Hindlimb muscle (tissue), 1 donor: ENCODE measurements around the gene SMURF1. TPM values are rescaled to one million over a fixed set of nuclear protein-coding genes. Genes with fewer than 3 reads are reported as not detected.
"Not testable (repeated sequence)": the region's sequence is repeated elsewhere in the genome, so short reads cannot be mapped to it uniquely, and the experiment has no call there.

ENCODE experiments used
- DNase-seq: peaks from one replicate; pipeline ENCODE4 v3.0.0-alpha.2; 2013
- polyA plus RNA-seq: library from polyadenylated mRNA; unstranded; fragments of 120-200 nt; gene quantifications from one replicate; pipeline ENCODE4 v1.2.1, GENCODE V29; 2013; ENCODE audit not compliant: insufficient read length

Gene SMURF1
- polyA plus RNA-seq = 8.7 TPM

DNA sequence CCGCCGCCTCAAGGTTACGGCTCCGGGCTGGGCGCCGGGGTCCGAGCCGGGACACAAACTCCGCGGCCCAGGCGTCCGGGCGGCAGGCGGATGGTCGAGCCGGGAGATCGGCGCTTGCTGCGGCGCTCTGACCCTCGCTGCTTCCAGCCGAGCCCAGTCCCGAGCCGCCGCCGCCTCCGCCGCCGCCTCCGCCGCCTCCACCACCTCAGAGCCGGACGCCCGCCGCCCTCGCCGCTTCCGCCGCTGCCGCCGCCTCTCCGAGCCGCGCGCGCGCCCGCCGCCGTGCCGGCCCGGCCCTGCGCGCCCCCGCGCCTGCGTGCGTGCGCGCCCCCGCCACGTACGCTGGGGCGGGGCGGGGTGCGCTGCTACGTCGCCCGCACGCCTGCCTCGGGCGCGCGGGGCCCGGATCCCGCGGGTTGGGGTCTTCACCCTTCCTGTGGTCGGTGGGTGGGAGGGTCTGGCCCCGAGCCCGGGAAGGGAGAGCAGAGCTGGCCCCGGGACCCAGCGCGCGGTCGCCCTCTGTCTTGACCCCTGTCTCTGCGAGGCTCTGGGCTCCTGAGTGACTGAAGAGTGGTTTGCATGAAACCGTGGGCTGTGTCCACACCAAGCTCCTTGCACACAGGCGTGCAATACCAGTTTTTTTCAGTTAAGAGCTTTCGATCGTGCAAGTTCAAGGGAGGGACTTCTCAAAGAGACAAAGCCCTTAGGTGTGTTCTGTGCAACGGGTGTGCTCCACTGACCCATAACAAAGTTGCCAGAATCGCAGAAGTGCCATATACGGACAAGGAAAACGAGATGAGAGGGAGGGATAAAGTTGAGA lies at the start of gene SMURF1:
Gene SMURF1 (minus strand): TSS at position 256 of the 820 bp plus-strand sequence. CDS start 328 bp downstream, outside the sequence.
- peak; percentile 87 for DNase-seq

DNA sequence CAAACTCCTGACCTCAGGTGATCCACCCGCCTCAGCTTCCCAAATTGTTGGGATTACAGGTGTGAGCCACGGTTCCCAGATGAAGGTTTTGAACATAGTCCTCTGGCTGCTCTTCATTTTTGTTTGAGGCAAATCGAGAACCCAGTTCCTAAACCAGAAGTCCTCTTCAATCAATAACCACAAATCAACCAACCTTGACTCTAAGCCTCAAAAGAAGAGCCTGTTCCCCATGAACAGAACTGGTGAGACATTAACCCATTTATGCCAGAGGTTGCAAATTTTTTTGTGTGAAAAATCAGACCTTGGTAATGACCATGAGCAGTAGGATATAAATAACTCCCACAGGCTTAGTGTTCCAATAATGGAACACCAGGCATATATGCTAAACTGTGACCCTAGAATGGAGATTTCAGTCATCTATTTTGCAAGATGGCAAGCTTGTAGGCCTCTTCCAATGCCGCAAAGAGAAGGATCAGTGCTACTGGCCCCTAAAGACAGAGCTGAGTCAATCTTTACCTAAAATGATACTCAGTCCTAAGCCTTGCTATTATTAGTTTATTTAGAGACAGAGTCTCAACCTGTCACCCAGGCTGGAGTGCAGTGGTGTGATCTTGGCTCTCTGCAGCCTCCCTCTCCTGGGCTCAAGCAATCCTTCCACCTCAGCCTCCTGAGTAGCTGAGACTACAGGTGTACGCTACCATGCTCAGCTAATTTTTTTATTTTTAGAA lies 48.1 kb upstream of the SMURF1 start:
- DNase-seq = no peak

DNA sequence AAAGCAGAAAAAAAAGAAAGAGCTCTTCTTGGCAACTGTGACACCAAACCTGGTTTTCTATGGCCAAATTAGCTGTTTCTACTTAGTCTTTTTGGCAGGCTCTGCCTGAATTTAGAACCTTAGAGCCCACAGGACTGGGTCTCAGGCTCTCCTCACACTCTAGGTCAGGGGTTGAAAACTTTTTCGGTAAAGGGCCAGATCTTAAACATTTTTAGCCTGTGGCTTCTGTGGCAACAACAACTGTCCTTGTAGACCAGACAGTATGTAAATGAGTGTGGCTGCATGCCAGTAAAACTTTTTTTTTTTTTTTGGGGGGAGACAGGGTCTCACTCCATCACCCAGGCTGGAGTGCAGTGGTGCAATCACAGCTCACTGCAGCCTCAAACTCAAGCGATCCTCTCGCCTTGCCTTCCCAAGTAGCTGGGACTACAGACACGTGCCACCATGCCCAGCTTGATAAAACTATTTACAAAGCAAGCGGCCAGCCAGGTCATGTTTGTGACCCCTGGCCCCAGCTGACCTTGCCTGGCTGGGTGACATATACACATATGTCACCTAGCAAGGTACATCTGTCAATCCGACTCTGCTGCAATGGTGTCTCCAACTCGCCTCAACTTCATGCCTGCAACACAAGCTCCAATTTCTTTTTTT lies 46.6 kb upstream of the SMURF1 start:
- DNase-seq = no peak

DNA sequence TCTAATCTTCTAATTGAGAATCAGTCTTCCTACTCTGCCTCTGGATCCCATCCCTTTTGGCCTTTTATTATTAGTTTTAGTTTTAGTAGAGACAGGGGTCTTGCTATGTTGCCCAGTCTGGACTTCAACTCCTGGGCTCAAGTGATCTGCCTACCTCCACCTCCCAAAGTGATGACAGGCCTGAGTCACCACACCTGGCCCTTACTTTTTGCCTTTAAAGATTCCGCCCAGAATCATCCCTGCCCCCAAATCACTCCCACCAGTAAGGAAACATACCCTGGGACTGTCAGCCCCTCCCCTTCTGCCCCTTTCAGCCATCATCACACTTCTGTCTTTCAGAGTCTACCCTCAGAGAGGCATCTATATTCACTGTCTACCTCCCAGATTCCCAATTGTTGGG lies 45.3 kb upstream of the SMURF1 start:
- DNase-seq = no peak

DNA sequence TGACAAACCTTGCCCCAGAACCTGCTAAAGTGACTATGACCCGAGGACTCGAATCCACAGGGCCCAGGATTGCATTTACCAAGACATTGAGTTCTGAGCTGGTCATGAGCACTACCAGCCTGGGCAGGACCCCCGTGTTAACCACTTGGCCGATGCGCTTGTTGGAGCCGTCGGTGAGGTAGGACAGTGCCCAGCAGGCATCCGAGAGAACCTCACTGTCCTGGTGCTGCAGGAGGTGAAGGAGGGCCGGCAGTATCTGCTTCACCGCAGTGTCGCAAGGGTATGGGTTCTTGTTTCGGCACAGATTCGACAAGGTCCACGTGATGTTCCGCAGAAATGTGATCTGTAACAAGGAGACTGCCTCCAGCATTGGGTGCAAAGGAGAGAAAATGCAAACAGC lies 44.3 kb upstream of the SMURF1 start:
- DNase-seq = no peak

DNA sequence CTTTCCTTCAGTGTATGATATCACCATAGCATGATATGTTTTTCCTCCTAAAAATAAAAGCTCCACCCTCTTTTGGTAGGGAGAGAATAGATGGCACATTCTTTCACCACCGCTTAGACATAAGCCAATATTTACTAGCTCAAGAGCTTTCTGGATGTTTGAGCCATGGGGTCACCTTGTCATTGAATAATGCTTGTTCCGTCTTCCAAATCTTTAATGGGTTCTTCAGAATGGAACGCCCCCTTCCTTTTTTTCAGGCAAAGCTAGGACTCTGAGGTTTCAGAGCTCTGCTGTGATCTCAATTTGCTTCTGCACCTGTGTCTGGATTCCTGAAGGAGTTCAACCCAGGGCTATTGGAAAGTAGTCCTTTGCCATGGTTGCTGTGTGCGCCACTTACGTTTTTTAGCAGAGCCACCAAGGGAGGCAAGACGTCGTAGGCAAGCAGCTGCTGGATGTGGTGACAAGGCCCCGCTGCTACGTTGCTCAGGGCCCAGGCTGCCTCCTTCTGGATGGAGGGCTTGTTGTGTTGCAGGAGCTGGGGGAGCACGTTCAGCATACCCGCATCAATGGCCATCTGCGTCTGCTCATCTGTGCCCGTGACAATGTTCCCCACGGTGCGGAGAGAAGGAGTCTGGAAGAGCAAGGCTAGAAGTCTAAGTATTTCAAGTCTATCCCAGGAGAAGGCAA lies 40.8 kb upstream of the SMURF1 start:
- DNase-seq = no peak

DNA sequence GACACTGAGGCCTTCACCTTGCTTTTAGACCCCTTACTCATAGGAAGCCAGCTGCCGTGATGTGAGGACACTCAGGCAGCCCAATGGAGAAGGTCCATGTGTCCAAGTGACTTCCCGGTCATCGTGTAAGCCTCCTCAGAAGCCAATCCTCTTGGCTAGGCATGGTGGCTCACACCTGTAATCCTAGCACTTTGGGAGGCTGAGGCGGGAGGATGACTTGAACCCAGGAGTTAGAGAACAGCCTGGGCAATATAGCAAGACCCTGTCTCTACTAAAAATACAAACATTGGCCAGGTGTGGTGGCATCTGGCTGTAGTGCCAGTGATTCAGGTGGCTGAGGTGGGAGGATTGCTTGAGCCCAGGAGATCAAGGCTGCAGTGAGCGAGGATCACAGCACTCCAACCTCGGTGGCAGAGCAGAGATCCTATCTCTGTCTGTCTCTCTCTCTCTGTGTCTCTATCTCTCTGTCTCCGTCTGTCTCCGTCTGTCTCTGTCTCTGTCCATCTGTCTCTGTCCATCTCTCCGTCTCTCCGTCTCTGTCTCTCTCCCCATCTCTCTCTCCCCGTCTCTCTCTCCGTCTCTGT lies 36.3 kb upstream of the SMURF1 start:
- no peak for DNase-seq

DNA sequence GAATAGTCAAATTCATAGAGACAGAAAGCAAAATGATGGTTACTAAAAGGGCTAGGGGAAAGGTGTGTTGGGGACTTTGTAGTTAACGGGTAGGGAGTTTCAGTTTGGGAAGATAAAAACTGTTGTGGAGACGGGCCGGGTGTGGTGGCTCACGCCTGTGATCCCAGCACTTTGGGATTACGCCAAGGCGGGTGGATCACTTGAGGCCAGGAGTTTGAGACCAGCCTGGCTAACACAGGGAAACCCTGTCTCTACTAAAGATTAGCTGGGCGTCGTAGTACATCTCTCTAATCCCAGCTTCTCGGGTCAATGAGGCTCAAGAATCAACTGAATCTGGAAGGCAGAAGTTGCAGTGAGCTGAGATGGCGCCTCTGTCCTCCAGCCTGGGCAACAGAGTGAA lies 33.3 kb upstream of the SMURF1 start:
- no peak for DNase-seq

DNA sequence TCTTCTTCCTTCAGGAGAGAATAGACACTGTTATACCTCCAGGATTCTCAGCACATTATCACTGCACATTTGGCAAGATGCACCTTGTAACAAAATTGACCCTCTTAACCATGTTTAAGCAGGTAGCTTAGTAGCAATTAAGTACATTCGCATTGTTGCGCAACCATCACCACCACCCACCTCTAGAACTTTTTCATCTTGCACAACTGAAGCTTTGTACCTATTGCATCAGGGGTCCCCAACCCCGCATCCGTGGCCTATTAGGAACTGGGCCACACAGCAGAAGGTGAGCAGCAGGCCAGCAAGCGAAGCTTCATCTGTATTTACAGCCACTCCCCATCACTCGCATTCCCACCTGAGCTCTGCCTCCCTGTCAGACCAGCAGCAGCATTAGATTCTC lies 29.9 kb upstream of the SMURF1 start:
- no peak for DNase-seq

DNA sequence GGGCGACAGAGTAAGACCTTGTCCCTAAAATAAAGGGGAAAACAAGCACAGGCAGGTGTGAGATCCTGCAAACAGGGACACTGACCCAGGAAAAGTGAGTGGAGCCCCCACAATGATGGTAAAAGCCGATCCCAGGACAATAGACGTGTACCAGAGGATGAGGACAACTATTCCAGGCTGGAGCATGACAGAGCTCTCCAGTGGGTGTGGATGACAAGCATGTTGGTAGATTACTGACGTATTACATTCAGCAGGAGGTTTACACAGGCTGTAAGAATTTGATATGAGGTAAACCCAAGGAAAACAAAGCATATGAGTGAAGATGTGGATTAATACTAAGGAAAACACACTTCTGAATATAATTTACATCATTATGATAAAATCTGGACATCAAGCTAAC lies 27.8 kb upstream of the SMURF1 start:
- DNase-seq = no peak

DNA sequence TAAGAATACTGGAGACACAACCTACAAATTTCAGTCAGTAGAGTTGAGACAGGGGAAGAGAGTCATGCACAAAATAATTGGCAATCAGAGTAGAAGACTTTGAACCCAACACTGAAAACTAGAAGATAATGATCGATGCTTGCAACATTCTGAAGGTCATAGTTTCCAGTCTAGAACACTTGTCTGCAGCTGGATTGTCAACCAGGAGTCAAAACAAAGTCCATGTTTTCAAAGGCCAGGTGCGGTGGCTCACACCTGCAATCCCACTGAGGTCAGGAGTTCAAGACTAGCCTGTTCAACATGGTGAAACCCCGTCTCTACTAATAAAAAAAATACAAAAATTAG lies 26.8 kb upstream of the SMURF1 start:
- no peak for DNase-seq

DNA sequence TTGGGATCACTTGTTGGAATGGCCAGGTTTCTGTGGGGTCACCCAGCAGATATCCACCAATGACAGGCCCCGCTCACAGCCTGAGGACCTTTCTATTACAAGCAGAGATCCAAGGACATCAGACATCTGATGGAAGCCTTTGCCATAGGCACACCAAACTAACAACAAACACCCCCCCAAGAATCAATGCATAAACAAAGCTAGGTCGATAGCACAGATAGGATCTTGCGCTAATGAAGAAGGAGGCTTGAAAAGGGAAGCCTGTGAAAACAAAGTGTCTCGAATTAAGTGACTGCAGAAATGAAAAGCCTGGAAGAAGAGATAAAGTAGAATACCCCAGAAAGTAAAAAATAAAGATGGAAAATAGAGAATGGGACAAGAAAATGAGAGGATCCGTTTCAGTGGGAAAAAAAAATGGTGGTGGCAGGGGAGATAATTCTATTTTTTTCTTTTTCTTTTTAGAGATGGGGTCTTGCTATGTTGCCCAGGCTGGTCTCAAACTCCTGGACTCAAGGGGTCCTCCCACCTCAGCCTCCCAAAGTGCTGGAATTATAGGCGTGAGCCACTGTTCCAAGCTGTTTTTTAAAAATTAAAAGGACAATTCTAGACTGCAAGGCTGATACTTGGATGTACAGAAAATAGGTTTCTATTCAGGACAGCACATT lies 26.3 kb upstream of the SMURF1 start:
- DNase-seq = no peak

DNA sequence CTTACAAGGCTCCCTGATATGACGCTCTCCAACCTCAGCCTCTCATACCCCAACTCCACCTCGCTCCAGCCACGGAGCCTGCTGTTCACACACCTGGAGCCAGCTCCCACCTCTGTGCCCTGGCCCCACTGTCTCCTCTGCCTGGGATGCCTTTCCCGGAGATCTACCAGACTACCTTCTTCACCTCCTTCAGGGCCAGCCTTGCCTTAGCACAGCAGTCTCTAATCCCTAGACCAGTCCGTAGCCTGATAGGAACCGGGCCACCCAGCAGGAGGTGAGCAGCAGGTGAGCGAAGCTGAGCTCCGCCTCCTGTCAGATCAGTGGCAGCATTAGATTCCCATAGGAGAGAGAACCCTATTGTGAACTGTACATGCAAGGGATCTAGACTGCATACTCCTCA lies 23.2 kb upstream of the SMURF1 start:
- DNase-seq = no peak

DNA sequence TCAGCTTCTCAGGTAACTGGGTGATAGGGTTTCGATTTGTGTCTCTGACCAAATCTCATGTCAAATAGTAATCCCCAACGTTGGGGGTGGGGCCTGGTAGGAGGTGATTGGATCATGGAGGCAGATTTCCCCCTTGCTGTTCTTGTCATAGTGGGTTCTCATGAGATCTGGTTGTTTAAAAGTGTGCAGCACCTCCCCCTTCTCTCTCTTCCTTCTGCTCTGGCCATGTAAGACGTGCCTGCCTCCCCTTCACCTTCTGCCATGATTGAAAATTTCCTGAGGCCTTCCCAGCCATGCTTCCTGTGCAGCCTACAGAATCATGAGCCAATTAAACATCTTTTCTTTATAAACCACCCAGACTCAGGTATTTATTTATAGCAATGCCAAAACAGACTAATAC lies 21.9 kb upstream of the SMURF1 start:
- no peak for DNase-seq

DNA sequence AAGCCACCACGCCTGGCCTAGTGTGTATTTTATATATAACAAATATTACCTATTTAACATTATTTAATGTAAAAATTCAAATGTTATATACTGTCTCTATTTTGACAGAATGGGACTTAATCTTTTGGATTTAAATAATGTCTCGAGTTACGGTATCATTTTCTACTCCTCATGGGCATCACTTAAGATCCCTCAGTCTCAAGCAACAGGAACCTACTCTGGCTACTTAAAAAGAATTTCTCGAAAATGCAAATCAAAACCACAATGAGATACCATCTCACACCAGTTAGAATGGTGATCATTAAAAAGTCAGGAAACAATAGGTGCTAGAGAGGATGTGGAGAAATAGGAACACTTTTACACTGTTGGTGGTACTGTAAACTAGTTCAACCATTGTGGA lies 19.8 kb upstream of the SMURF1 start:
- DNase-seq = not testable (repeated sequence)

DNA sequence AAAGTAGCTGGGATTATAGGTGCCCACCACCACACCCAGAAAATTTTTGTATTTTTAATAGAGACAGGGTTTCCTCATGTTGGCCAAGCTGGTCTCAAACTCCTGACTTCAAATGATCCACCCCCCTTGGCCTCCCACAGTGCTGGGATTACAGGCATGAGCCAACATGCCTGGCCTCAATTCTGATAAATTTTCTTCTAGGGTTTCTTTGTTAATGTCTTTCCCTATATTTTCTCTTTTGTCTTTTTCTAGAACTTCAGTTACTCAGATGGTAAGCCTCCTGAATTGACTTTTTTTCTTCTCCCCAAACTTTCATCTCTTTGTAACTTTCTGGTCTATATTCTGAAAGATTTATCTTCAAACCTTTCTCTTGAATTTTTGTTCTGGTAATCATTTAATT lies 12.7 kb upstream of the SMURF1 start:
- DNase-seq = no peak

DNA sequence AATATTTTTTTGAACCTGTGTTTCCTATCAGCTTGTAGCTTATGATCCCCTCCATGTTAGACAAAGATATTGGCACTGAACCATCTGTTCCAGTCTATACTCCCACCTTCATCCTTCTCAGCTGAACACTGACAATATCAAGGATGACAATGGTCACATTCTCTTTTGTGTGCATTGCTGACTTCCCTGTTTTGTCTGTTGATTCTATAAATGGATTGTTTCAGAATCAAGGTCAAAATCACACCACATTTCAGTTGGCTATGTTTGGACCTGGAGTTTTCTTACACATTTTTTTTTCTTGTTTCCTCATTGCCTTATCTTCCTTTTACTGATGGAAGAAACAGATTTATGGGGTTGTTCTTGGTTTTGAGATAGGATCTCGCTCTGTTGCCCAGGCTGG lies 11.3 kb upstream of the SMURF1 start:
- no peak for DNase-seq

DNA sequence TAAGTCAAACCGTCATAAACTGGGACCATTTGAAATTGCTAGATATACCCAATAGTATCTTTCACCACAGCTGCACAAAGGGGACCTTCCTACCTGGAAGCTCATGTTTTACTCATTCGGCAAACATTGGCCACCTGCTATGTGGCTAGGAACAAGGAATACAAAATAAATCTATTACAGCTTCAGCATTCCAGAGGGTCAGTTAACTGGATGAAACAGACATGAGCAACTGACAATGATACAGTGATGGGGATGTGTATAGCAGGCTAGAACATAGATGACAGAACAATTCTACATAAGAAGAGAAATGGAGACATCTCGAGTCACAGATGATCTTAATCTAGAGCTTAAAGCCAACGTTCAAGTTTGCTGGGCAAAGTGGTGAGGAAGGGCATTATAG lies 3.1 kb upstream of the SMURF1 start:
- DNase-seq = no peak

DNA sequence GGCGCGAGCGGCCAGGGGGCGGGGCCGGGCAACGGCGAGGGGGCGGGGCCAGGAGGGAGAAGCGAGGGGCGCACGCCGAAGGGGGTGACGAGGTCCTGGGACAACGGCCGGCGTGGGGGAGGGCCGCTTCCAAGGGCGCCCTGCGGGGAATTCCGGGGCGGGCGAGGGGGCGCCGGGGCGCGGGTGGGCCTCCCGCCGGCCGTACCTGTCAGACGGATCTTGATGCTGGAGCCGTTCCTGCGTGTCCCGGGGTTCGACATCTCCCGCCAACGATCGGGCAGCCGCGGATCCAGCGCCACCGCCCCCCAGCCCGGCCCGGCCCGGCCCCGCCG lies 421 bp downstream of the SMURF1 start:
- DNase-seq = no peak

DNA sequence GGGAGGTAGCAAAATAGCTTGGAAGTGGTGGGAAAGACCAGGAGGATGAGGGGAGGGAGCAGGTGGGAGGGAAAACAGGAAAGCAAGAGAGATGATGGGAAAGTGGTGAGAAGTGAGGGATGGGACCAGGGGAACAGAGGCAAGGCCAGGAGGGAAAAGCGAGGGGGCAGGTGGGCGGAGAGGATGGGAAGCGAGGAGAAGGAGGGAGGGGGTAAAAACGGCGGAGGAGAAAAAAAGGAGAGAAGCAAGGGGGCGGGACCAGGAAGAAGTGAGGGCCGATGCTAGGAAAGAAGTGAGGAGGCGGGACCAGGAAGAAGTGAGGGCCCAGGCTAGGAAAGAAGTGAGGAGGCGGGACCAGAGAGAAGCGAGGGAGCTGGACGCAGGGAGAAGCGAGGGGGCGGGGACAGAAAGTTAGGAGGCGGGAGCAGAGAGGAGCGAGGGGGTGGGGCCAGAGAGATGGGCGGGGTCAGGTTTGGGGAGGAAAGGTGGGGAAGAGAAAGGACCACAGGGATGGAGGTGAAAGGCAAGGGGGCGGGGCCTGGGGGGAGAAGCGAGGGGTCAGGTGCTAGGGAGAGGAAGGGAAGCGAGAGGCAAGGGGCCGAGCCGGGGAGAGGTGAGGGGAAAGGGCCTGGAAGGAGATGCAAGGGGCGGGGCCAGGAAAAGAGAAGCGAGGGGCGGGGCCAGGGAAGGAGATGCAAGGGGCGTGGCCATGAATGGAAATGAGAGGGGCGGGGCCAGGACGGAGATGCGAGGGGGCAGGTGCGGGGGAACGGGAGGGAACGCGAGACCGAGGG lies 984 bp downstream of the SMURF1 start:
- DNase-seq = peak; percentile 86
